Measurements from ENCODE around the gene FLYWCH2.

Gene FLYWCH2

GRCh38 chr16:2898831-2899563, 16.0 kb downstream of the FLYWCH2 start:
- Histone ChIP-seq H3K4me2 (no peak overlapping the region), H3K9ac (no peak overlapping the region), H3K4me3 (IDR thresholded peaks at IDR 0.05; ENCODE audit: insufficient read depth, low read depth, low read length) (no peak overlapping the region), H3K36me3 (ENCODE audit: insufficient read depth) (no peaks in the 10 kb centered on the region), H3K79me2 (ENCODE audit: insufficient read depth, low read depth) (no peaks in the 10 kb centered on the region), H3K27ac (no peak overlapping the region), H2AFZ (ENCODE audit: low read depth) (no peak overlapping the region), H3K27me3 (ENCODE audit: insufficient read depth, low read depth) (no peaks in the 10 kb centered on the region), H3K4me1 (ENCODE audit: low read depth, poor library complexity, severe bottlenecking) (peaks cover 5% of the 10 kb centered on the region), H4K20me1 (ENCODE audit: insufficient read depth) (no peaks in the 10 kb centered on the region)
- no peak for TF ChIP-seq CTCF (conservative IDR thresholded peaks at IDR 0.05; ENCODE audit: low read depth, low read length)

DNA sequence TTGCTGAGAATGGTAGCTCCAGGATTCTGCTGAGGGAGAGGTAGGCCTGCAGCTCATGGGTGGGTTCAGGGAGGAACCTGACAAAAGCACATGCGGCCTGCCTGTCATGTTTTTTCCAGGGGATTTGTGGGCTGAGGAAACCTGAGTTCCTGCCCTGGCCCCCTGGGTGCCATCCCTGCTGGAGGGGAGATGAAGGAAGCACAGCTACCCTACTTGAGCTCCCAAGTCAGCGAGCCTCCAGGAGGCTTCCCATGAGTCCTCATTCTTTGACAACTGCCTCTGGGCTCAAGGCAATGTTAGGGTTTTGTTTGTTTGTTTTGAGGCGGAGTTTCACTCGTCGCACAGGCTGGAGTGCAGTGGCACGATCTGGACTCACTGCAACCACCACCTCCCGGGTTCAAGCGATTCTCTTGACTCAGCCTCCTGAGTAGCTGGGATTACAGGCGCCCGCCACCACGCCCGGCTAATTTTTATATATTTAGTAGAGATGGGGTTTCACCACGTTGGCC, 16.6 kb downstream of the FLYWCH2 start:
- no peak overlapping the region for H3K9ac ChIP-seq
- no peaks in the 10 kb centered on the region for H3K36me3 ChIP-seq (ENCODE audit: insufficient read depth)
- H3K4me3 ChIP-seq (IDR thresholded peaks at IDR 0.05; ENCODE audit: insufficient read depth, low read depth, low read length) = no peak overlapping the region
- no peak overlapping the region for H3K27ac ChIP-seq
- no peak for TF ChIP-seq CTCF (conservative IDR thresholded peaks at IDR 0.05; ENCODE audit: low read depth, low read length)
- no peaks in the 10 kb centered on the region for H3K79me2 ChIP-seq (ENCODE audit: insufficient read depth, low read depth)
- no peaks in the 10 kb centered on the region for H3K27me3 ChIP-seq (ENCODE audit: insufficient read depth, low read depth)
- H2AFZ ChIP-seq (ENCODE audit: low read depth) = no peak overlapping the region
- H3K4me2 ChIP-seq = no peak overlapping the region
- peaks cover 6% of the 10 kb centered on the region for H3K4me1 ChIP-seq (ENCODE audit: low read depth, poor library complexity, severe bottlenecking)
- H4K20me1 ChIP-seq (ENCODE audit: insufficient read depth) = no peaks in the 10 kb centered on the region

- no peak for TF ChIP-seq CTCF (conservative IDR thresholded peaks at IDR 0.05; ENCODE audit: low read depth, low read length)
Observed at GRCh38 chr16:2900526-2901075, 17.6 kb downstream of the FLYWCH2 start.

DNA sequence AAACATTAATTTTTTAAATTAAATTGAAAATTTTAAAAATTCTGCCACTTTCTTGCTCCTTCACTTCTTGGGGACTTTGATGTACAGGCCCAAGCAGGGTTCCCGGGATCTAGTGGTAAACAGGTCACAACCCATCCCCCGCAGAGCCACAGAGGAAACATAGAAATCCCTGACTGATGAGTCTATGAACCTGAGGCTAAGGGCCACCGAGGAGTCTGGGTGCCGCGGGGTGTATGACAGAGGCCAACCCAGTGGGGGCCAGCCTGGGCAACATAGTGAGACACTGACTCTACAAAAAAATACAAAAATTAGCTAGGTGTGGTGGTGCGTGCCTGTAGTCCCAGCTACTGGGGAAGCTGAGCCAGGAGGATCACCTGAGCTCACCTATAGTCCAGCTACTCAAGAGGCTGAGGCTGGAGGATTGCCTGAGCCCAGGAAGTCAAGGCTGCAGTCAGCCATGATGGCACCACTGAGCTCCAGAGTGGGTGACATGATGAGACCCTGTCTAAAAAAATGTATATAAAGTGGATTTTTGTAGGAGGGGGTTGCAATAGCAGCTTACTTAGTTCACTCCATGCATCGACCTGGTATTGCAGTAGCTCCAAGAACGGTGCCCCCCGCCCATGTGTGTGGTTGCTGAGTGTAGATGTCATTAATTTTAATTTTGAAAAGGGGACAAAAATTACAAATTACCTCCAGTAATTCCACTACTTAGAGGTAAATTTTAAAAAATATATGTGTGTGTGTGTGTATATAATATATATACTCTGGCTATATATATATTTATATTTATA, 19.5 kb downstream of the FLYWCH2 start:
- Histone ChIP-seq H3K27me3 (ENCODE audit: insufficient read depth, low read depth) (no peaks in the 10 kb centered on the region), H3K4me2 (no peak overlapping the region), H3K9ac (no peak overlapping the region), H3K27ac (no peak overlapping the region), H4K20me1 (ENCODE audit: insufficient read depth) (no peaks in the 10 kb centered on the region), H3K79me2 (ENCODE audit: insufficient read depth, low read depth) (no peaks in the 10 kb centered on the region), H3K4me3 (IDR thresholded peaks at IDR 0.05; ENCODE audit: insufficient read depth, low read depth, low read length) (no peak overlapping the region), H3K36me3 (ENCODE audit: insufficient read depth) (no peaks in the 10 kb centered on the region), H3K4me1 (ENCODE audit: low read depth, poor library complexity, severe bottlenecking) (peaks cover 18% of the 10 kb centered on the region), H2AFZ (ENCODE audit: low read depth) (no peak overlapping the region)
- TF ChIP-seq CTCF (conservative IDR thresholded peaks at IDR 0.05; ENCODE audit: low read depth, low read length) = no peak

More at GRCh38 chr16:2900526-2901075, 17.6 kb downstream of the FLYWCH2 start:
- no peaks in the 10 kb centered on the region for H3K36me3 ChIP-seq (ENCODE audit: insufficient read depth)
- H3K27me3 ChIP-seq (ENCODE audit: insufficient read depth, low read depth) = no peaks in the 10 kb centered on the region
- H3K4me2 ChIP-seq = no peak overlapping the region
- H3K4me3 ChIP-seq (IDR thresholded peaks at IDR 0.05; ENCODE audit: insufficient read depth, low read depth, low read length) = no peak overlapping the region
- H3K9ac ChIP-seq = no peak overlapping the region
- no peak overlapping the region for H3K27ac ChIP-seq
- H4K20me1 ChIP-seq (ENCODE audit: insufficient read depth) = no peaks in the 10 kb centered on the region
- no peaks in the 10 kb centered on the region for H3K79me2 ChIP-seq (ENCODE audit: insufficient read depth, low read depth)
- H2AFZ ChIP-seq (ENCODE audit: low read depth) = no peak overlapping the region
- H3K4me1 ChIP-seq (ENCODE audit: low read depth, poor library complexity, severe bottlenecking) = peaks cover 6% of the 10 kb centered on the region

Measured in KMS-11 (cell line).